Measurements from ENCODE around the gene LYPD3.

LYPD3 gene

DNA sequence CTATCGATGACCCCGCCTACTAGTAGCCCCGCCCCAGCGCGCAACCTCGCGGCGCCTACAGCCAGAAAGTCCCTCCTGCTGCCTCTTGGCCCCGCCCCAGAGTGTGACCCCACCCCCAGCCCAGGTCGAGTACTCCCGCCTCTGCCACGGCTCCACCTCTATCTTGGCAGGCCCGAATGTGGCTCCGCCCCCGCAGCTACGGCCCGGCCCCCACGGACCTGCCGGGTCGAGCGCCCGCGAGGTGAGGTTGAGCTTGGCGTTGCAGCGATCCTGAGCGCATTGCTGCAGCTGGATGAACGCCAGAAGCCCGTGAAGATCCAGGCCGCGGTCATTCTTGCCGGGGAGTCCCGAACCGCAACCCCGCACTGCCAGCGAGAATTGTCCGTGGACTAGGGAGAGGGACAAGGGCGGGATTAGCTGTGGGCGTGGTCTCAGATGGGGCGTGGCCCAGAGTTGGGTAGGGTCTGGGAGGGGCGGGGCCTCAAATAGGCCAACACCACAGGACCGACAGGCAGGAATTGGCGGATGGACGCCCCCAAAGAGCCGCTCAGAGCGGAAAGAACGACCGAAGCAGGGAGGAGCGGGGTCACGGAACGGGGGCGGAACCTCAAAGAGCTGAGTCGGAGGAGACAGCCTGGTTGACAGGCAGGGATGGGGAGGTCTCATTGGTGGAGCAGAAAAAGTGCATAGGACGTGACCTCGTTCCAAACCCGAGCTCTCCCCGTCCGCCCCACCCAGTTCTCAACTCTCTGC lies 1.9 kb downstream of the LYPD3 start:
- peaks cover 23% of the 10 kb centered on the region for H3K36me3 Mint-ChIP-seq (ENCODE audit: low read depth)
- H3K27ac Mint-ChIP-seq = peak overlapping the region; percentile 95
- peaks cover 62% of the 10 kb centered on the region for H3K4me1 Mint-ChIP-seq (ENCODE audit: low read depth)
- no peaks in the 10 kb centered on the region for H3K9me3 Mint-ChIP-seq
- peaks cover 36% of the 10 kb centered on the region for H3K27me3 Mint-ChIP-seq
- intact Hi-C loops (cut with micrococcal nuclease) = loop anchor here (1.0 kb wide), 1 partner anchor 12 kb away; no protein-coding TSS in a partner anchor
- H3K4me3 Mint-ChIP-seq = peak overlapping the region; percentile 93

DNA sequence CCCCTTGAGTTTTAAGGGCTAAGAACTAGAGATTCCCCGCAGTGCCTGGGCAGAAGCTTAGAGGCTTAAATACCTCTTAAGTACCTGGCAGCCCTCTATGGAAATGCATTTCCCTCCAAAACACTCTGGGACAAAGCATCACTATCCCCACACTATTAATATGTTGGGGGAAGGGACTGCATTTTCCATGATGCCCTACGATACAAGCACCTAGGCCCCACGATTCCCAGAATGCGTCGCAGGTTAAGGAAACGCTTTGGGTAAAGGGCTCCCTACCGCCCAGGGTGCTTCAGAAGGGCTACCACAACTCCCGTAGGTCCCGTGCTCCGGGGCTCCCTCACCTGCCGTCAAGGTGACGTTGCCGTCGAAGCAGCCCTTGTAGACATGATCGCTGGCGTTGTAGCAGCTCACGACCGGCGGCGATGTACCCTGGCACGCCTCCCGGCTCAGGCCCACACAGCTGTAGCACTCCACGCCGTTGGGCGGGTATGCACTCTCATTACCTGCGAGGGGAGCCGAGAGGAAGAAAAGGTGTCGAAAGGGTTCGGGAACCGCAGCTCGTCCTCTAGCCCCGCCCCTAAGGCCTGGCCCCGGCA lies 2.5 kb downstream of the LYPD3 start:
- Mint-ChIP-seq H3K36me3 (ENCODE audit: low read depth) (peaks cover 23% of the 10 kb centered on the region), H3K4me3 (peak overlapping the region; percentile 93), H3K4me1 (ENCODE audit: low read depth) (peaks cover 56% of the 10 kb centered on the region), H3K27ac (peak overlapping the region; percentile 95), H3K9me3 (no peaks in the 10 kb centered on the region), H3K27me3 (peaks cover 36% of the 10 kb centered on the region)
- intact Hi-C loops (cut with micrococcal nuclease) = loop anchor here (1.0 kb wide), 1 partner anchor 12 kb away; no protein-coding TSS in a partner anchor

DNA sequence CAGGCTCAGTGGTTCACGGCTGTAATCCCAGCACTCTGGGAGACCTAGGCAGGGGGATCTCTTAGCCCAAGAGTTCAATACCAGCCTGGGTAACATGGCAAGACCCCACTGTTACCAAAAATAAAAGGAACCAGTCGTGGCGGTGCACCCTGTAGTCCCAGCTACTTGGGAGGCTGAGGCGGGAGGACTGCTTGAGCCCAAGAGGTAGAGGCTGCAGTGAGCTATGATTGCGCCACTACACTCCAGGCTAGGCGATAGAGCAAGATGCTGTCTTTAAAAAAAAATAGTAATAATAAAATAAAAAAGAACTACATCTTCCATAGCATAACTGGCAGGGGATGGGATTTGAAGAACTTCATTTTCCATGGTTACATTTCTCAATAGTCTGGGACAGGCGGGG lies 3.0 kb downstream of the LYPD3 start:
- intact Hi-C loops (cut with micrococcal nuclease) = no loop called here
- Mint-ChIP-seq H3K9me3 (no peaks in the 10 kb centered on the region), H3K27ac (no peak overlapping the region), H3K4me1 (ENCODE audit: low read depth) (peaks cover 51% of the 10 kb centered on the region), H3K36me3 (ENCODE audit: low read depth) (peaks cover 23% of the 10 kb centered on the region), H3K4me3 (peak overlapping the region; percentile 58), H3K27me3 (peaks cover 36% of the 10 kb centered on the region)

GRCh38 chr19:43461303-43461702 lies 4.1 kb downstream of the LYPD3 start:
- Mint-ChIP-seq H3K36me3 (ENCODE audit: low read depth) (peaks cover 23% of the 10 kb centered on the region), H3K4me3 (no peak overlapping the region), H3K4me1 (ENCODE audit: low read depth) (peaks cover 46% of the 10 kb centered on the region), H3K27me3 (peaks cover 36% of the 10 kb centered on the region), H3K27ac (peak overlapping the region; percentile 50), H3K9me3 (no peaks in the 10 kb centered on the region)
- intact Hi-C loops (cut with micrococcal nuclease) = no loop called here

- H3K27ac Mint-ChIP-seq = peak overlapping the region; percentile 50
- peaks cover 46% of the 10 kb centered on the region for H3K4me1 Mint-ChIP-seq (ENCODE audit: low read depth)
- intact Hi-C loops (cut with micrococcal nuclease) = no loop called here
- no peak overlapping the region for H3K4me3 Mint-ChIP-seq
- peaks cover 23% of the 10 kb centered on the region for H3K36me3 Mint-ChIP-seq (ENCODE audit: low read depth)
- no peaks in the 10 kb centered on the region for H3K9me3 Mint-ChIP-seq
- H3K27me3 Mint-ChIP-seq = peaks cover 29% of the 10 kb centered on the region
Measured at GRCh38 chr19:43460362-43461016, 4.9 kb downstream of the LYPD3 start.

DNA sequence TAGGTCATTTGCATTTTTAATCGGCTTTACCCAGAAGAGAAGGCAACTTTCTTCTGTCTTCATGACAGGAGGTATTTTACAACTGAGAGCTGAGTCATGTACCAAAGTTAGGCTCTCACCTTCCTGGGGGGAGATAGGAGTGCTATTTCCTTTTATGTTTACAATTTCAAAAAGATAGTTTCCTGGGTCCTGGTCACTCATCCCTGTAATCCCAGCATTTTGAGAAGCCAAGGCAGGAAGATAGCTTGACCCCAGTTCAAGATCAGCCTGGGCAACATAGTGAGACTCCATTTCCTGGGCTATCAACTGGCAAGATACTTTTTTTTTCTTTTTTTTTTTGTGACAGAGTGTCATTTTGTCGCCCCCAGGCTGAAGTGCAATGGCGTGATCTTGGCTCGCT lies 7.6 kb downstream of the LYPD3 start:
- Mint-ChIP-seq H3K4me3 (no peak overlapping the region), H3K9me3 (peaks cover 2% of the 10 kb centered on the region), H3K4me1 (ENCODE audit: low read depth) (peaks cover 46% of the 10 kb centered on the region), H3K27ac (no peak overlapping the region), H3K27me3 (peaks cover 16% of the 10 kb centered on the region), H3K36me3 (ENCODE audit: low read depth) (peaks cover 17% of the 10 kb centered on the region)
- intact Hi-C loops (cut with micrococcal nuclease) = no loop called here

- Mint-ChIP-seq H3K4me3 (peak overlapping the region; percentile 17), H3K36me3 (ENCODE audit: low read depth) (peaks cover 15% of the 10 kb centered on the region), H3K9me3 (peaks cover 17% of the 10 kb centered on the region), H3K27me3 (no peaks in the 10 kb centered on the region), H3K27ac (peak overlapping the region; percentile 73), H3K4me1 (ENCODE audit: low read depth) (peaks cover 49% of the 10 kb centered on the region)
- intact Hi-C loops (cut with micrococcal nuclease) = no loop called here
Measured at GRCh38 chr19:43455321-43456113, 9.9 kb downstream of the LYPD3 start.

- Mint-ChIP-seq H3K36me3 (ENCODE audit: low read depth) (peaks cover 15% of the 10 kb centered on the region), H3K27me3 (no peaks in the 10 kb centered on the region), H3K4me1 (ENCODE audit: low read depth) (peaks cover 62% of the 10 kb centered on the region), H3K9me3 (peaks cover 17% of the 10 kb centered on the region), H3K27ac (peak overlapping the region; percentile 73), H3K4me3 (peak overlapping the region; percentile 4)
- intact Hi-C loops (cut with micrococcal nuclease) = loop anchor here (5.0 kb wide), 1 partner anchor 33 kb away; no protein-coding TSS in a partner anchor
Measured at GRCh38 chr19:43454031-43454430, 11.4 kb downstream of the LYPD3 start.

- intact Hi-C loops (cut with micrococcal nuclease) = loop anchor here (5.0 kb wide), 1 partner anchor 35 kb away; no protein-coding TSS in a partner anchor
- peak overlapping the region; percentile 94 for H3K27ac Mint-ChIP-seq
- H3K4me3 Mint-ChIP-seq = no peak overlapping the region
- H3K9me3 Mint-ChIP-seq = peaks cover 17% of the 10 kb centered on the region
- H3K4me1 Mint-ChIP-seq (ENCODE audit: low read depth) = peaks cover 72% of the 10 kb centered on the region
- no peaks in the 10 kb centered on the region for H3K27me3 Mint-ChIP-seq
- peaks cover 15% of the 10 kb centered on the region for H3K36me3 Mint-ChIP-seq (ENCODE audit: low read depth)
Measured at GRCh38 chr19:43452582-43452981, 12.8 kb downstream of the LYPD3 start.

DNA sequence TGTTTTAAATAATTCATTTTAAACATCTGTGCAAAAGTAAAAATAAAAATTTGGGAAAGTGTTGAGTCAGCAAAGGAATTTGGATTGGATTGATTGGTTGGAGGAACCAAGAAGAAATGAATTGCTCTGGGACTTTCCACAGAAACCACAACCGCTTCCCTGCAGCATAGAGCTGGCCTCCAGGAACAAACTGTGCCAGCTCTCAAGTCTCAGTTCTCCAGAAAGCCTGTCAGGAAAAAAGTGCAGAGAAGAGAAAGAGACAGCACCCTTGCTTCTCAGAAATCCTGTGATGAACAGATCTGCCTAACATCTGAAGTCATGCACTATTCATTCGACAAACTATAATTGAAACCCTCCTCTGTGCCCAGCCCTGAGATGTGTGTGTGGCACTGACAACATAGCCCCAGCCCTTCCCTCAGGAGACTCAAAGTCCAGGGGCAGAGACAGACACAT lies 14.8 kb downstream of the LYPD3 start:
- peaks cover 15% of the 10 kb centered on the region for H3K36me3 Mint-ChIP-seq (ENCODE audit: low read depth)
- H3K4me3 Mint-ChIP-seq = no peak overlapping the region
- H3K27ac Mint-ChIP-seq = peak overlapping the region; percentile 94
- H3K27me3 Mint-ChIP-seq = peaks cover 4% of the 10 kb centered on the region
- peaks cover 17% of the 10 kb centered on the region for H3K9me3 Mint-ChIP-seq
- intact Hi-C loops (cut with micrococcal nuclease) = loop anchor here (5.0 kb wide), 1 partner anchor 37 kb away; no protein-coding TSS in a partner anchor
- H3K4me1 Mint-ChIP-seq (ENCODE audit: low read depth) = peaks cover 83% of the 10 kb centered on the region

DNA sequence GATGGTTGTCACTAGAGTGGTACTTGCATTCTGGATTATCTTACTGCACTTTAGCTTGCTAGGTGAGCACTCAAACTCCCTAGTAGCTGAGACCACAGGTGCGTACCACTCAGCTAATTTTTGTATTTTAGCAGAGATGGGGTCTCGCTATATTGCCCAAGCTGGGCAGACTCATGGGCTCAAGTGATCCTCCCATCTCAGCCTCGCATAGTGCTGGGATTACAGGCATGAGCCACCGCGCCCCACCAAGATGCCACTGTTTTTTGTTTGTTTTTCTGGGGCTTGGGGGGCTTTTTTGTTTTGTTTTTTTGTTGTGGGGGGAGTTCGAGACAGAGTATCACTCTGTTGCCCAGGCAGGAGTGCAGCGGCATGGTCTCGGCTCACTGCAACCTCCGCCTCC lies 17.8 kb downstream of the LYPD3 start:
- Mint-ChIP-seq H3K4me3 (no peak overlapping the region), H3K9me3 (peaks cover 14% of the 10 kb centered on the region), H3K27ac (peak overlapping the region; percentile 94), H3K27me3 (peaks cover 10% of the 10 kb centered on the region), H3K36me3 (ENCODE audit: low read depth) (peaks cover 12% of the 10 kb centered on the region), H3K4me1 (ENCODE audit: low read depth) (peaks cover 82% of the 10 kb centered on the region)
- intact Hi-C loops (cut with micrococcal nuclease) = loop anchor here (1.0 to 10.0 kb wide), 3 partner anchors 57 to 147 kb away; partner anchors contain the start of genes IRGQ, PHLDB3 and ZNF576

DNA sequence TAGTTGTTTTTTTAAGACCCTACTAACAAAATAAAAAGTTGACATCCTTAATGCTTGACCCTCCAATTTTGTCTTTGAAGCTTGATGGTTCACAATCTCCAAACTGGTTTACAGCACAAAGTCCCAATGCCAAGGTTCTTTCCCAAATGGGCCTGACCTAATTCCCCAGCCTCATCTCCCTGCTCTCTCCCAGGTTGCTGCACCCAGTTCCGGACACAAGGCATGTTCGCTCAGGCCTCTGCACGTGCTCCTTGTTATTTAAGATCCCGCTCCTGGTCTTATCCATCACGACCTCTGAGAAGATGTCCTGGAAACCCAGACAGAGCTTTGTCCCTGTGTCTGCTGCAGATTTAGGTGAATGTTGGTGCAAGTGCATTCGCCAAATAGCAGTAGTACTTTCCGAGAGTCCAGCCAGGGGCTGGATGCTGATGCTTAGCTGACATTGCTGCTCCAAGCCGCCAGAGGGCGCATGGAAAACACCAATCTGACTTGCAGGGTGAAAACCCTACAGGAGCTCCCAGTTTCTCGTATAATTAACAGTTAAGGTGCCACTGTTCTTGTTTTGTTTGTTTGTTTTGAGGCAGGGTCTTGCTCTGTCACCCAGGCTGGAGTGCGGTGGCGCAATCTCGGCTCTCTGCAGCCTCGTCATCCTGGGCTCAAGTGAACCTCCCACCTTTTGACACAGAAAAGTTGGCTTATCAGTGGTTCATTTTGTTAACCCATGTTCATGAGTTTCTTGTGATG lies 18.5 kb downstream of the LYPD3 start:
- no peak overlapping the region for H3K27ac Mint-ChIP-seq
- H3K4me3 Mint-ChIP-seq = no peak overlapping the region
- intact Hi-C loops (cut with micrococcal nuclease) = loop anchor here (1.0 to 10.0 kb wide), 3 partner anchors 57 to 148 kb away; partner anchors contain the start of genes IRGQ, PHLDB3 and ZNF576
- H3K9me3 Mint-ChIP-seq = peaks cover 9% of the 10 kb centered on the region
- H3K36me3 Mint-ChIP-seq (ENCODE audit: low read depth) = peaks cover 6% of the 10 kb centered on the region
- H3K27me3 Mint-ChIP-seq = peaks cover 10% of the 10 kb centered on the region
- peaks cover 79% of the 10 kb centered on the region for H3K4me1 Mint-ChIP-seq (ENCODE audit: low read depth)

All from dendritic cell treated with granulocyte-macrophage colony-stimulating factor and Interleukin-4, amounts not matched to agents 40 ng/mL and 50 ng/mL, for 4 days (primary cell).